GM21381 (cell line): ENCODE data around the gene PLCG2.

ENCODE experiments used
- ATAC-seq: cut with Tn5 transposase; IDR thresholded peaks from one replicate; pipeline ENCODE4 v1.9.1; 2021; ENCODE audit warnings: mild to moderate bottlenecking, moderate library complexity; ENCODE audit not compliant: unreplicated experiment

Gene PLCG2

GRCh38 chr16:81814751-81815428 is 35.8 kb downstream of the PLCG2 start:
- no peak for ATAC-seq

GRCh38 chr16:81815429-81815766 is 36.3 kb downstream of the PLCG2 start:
- ATAC-seq, result no peak

- no peak for ATAC-seq
Measured at GRCh38 chr16:81816351-81816750, 37.3 kb downstream of the PLCG2 start.

GRCh38 chr16:81816793-81817210 is 37.7 kb downstream of the PLCG2 start:
- ATAC-seq, result no peak

GRCh38 chr16:81817296-81817695 is 38.2 kb downstream of the PLCG2 start:
- ATAC-seq, result no peak

- peak; percentile 29 for ATAC-seq
Measured at GRCh38 chr16:81817789-81818567, 38.9 kb downstream of the PLCG2 start.

GRCh38 chr16:81818568-81818896 is 39.4 kb downstream of the PLCG2 start:
- ATAC-seq, result no peak

- no peak for ATAC-seq
Measured at GRCh38 chr16:81818905-81819304, 39.8 kb downstream of the PLCG2 start.

- ATAC-seq, result peak; percentile 48
Measured at GRCh38 chr16:81821436-81822128, 42.5 kb downstream of the PLCG2 start.

GRCh38 chr16:81823111-81823510 is 44.0 kb downstream of the PLCG2 start:
- ATAC-seq, result peak; percentile 45

- no peak for ATAC-seq
Measured at GRCh38 chr16:81823734-81824133, 44.6 kb downstream of the PLCG2 start.

GRCh38 chr16:81826523-81826922 is 47.4 kb downstream of the PLCG2 start:
- no peak for ATAC-seq

GRCh38 chr16:81830845-81831540 is 51.9 kb downstream of the PLCG2 start:
- ATAC-seq, result no peak

- ATAC-seq, result peak; percentile 70
Measured at GRCh38 chr16:81831722-81832126, 52.6 kb downstream of the PLCG2 start.

- no peak for ATAC-seq
Measured at GRCh38 chr16:81832801-81833547, 53.9 kb downstream of the PLCG2 start.

- ATAC-seq, result no peak
Measured at GRCh38 chr16:81833751-81834150, 54.7 kb downstream of the PLCG2 start.

GRCh38 chr16:81834868-81835267 is 55.8 kb downstream of the PLCG2 start:
- no peak for ATAC-seq

- peak; percentile 54 for ATAC-seq
Measured at GRCh38 chr16:81836279-81837054, 57.4 kb downstream of the PLCG2 start.

GRCh38 chr16:81837312-81837751 is 58.2 kb downstream of the PLCG2 start:
- no peak for ATAC-seq

GRCh38 chr16:81838794-81839193 is 59.7 kb downstream of the PLCG2 start:
- peak; percentile 43 for ATAC-seq
